22Rv1 (cell line): ENCODE results near the gene PARP6.

Experiments
- ZFX ChIP-seq: fragments of 450-650 bp; IDR thresholded peaks from 2 replicates; pipeline ENCODE4 v1.6.1; 2017; ENCODE audit warnings: antibody characterized with exemption, borderline replicate concordance
- TF ChIP-seq, protein P1 (sequence below): fragments of 450-650 bp; IDR thresholded peaks from 2 replicates; pipeline ENCODE4 v1.5.1; 2017; ENCODE audit warnings: mild to moderate bottlenecking

DNA sequence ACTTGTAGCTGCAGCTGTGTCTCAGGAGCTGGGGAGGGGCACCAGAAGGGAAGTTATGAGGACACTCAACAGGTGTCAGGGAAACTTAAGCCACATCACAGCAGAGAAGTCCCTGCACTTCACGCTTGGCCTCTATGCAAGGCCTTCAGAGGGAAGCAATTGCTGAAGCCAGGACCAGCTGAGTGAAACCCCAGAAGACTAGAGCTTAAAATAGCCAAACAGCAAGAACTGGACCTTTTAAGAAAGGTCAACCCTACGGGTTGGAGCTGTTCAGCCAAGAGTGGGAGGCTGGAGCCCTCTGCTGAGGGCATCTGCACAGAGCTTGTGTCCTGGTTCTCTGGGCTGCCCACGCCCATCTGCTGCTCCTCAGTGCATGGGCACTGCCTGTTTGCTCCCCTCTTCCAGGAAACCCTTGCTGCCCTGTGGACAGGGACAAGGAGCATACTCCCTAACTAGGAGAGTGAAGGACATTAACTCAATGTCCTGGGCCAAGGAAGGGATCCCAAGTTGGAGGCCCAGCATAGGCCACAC lies 70.9 kb downstream of the PARP6 start:
- TF ChIP-seq, protein P1, sequence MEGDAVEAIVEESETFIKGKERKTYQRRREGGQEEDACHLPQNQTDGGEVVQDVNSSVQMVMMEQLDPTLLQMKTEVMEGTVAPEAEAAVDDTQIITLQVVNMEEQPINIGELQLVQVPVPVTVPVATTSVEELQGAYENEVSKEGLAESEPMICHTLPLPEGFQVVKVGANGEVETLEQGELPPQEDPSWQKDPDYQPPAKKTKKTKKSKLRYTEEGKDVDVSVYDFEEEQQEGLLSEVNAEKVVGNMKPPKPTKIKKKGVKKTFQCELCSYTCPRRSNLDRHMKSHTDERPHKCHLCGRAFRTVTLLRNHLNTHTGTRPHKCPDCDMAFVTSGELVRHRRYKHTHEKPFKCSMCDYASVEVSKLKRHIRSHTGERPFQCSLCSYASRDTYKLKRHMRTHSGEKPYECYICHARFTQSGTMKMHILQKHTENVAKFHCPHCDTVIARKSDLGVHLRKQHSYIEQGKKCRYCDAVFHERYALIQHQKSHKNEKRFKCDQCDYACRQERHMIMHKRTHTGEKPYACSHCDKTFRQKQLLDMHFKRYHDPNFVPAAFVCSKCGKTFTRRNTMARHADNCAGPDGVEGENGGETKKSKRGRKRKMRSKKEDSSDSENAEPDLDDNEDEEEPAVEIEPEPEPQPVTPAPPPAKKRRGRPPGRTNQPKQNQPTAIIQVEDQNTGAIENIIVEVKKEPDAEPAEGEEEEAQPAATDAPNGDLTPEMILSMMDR, result no peak
- no peak for TF ChIP-seq ZFX
